Trophoblast cell (in vitro differentiated cells and primary cell): ENCODE results near the gene CTR9.

Experiments used
- DNase-seq, 2 donors: peaks; one replicate each; pipeline ENCODE4 v3.0.0-alpha.2; 2016
- H2AFZ ChIP-seq: 2 replicates; pipeline ENCODE4 v1.6.1; 2013; ENCODE audit warnings: low read length, moderate library complexity, mild to moderate bottlenecking; ENCODE audit not compliant: insufficient read depth, poor library complexity
- H2AK5ac ChIP-seq: 2 replicates; pipeline ENCODE4 v1.6.1; 2013; ENCODE audit warnings: mild to moderate bottlenecking, low read length
- H2BK120ac ChIP-seq: 2 replicates; pipeline ENCODE4 v1.6.1; 2013; ENCODE audit warnings: low read length, mild to moderate bottlenecking, moderate library complexity; ENCODE audit not compliant: insufficient read depth, poor library complexity
- H2BK12ac ChIP-seq: 2 replicates; pipeline ENCODE4 v1.6.1; 2013; ENCODE audit warnings: mild to moderate bottlenecking, low read length, moderate library complexity
- H2BK5ac ChIP-seq: 2 replicates; pipeline ENCODE4 v1.6.1; 2013; ENCODE audit warnings: low read length, low read depth, moderate library complexity, mild to moderate bottlenecking; ENCODE audit not compliant: poor library complexity
- H3K14ac ChIP-seq: 2 replicates; pipeline ENCODE4 v1.6.1; 2013; ENCODE audit warnings: mild to moderate bottlenecking, low read length
- H3K18ac ChIP-seq: 2 replicates; pipeline ENCODE4 v1.6.1; 2013; ENCODE audit warnings: mild to moderate bottlenecking, low read length
- H3K23ac ChIP-seq: 2 replicates; pipeline ENCODE4 v1.6.1; 2013; ENCODE audit warnings: low read length
- H3K27ac ChIP-seq: 2 replicates; pipeline ENCODE4 v1.5.1; 2013; ENCODE audit warnings: low read depth, mild to moderate bottlenecking, inconsistent platforms, low read length, moderate library complexity
- H3K27me3 ChIP-seq: 2 replicates; pipeline ENCODE4 v1.6.1; 2013; ENCODE audit warnings: inconsistent platforms, mild to moderate bottlenecking, low read length, moderate library complexity; ENCODE audit not compliant: insufficient read depth
- H3K36me3 ChIP-seq, 2 experiments: 1 replicate in 1 of 2; 2 replicates in 1 of 2; pipeline ENCODE4 v1.6.1; 2013; ENCODE audit warnings: low read length in 2 of 2, mild to moderate bottlenecking in 2 of 2, moderate library complexity in 1 of 2; ENCODE audit not compliant: insufficient read depth in 2 of 2, control insufficient read depth in 1 of 2
- H3K4ac ChIP-seq: 2 replicates; pipeline ENCODE4 v1.6.1; 2013; ENCODE audit warnings: low read depth, mild to moderate bottlenecking, low read length, moderate library complexity
- H3K4me1 ChIP-seq, 2 experiments: 1 replicate in 1 of 2; 2 replicates in 1 of 2; pipeline ENCODE4 v1.6.1; 2013; ENCODE audit warnings: low read length in 2 of 2, mild to moderate bottlenecking in 2 of 2, moderate library complexity in 1 of 2; ENCODE audit not compliant: insufficient read depth in 2 of 2, control insufficient read depth in 1 of 2
- H3K4me2 ChIP-seq: 2 replicates; pipeline ENCODE4 v1.6.1; 2013; ENCODE audit warnings: inconsistent platforms, mild to moderate bottlenecking, low read length, moderate library complexity
- H3K4me3 ChIP-seq: 2 replicates; pipeline ENCODE4 v1.5.1; 2013; ENCODE audit warnings: mild to moderate bottlenecking, low read depth, low read length, inconsistent platforms
- H3K79me1 ChIP-seq: one replicate; pipeline ENCODE4 v1.6.1; 2013; ENCODE audit warnings: low read length
- H3K79me2 ChIP-seq: 2 replicates; pipeline ENCODE4 v1.6.1; 2013; ENCODE audit warnings: low read length, mild to moderate bottlenecking; ENCODE audit not compliant: control insufficient read depth, insufficient read depth, poor library complexity
- H3K9ac ChIP-seq: 2 replicates; pipeline ENCODE4 v1.6.1; 2013; ENCODE audit warnings: mild to moderate bottlenecking, low read length
- H3K9me3 ChIP-seq: 2 replicates; pipeline ENCODE4 v1.6.1; 2013; ENCODE audit warnings: low read depth, mild to moderate bottlenecking, control low read depth, inconsistent platforms, low read length; ENCODE audit not compliant: insufficient read depth
- H4K12ac ChIP-seq: 2 replicates; pipeline ENCODE4 v1.6.1; 2013; ENCODE audit warnings: low read depth, mild to moderate bottlenecking, low read length, moderate library complexity
- H4K8ac ChIP-seq: 2 replicates; pipeline ENCODE4 v1.6.1; 2013; ENCODE audit warnings: low read depth, mild to moderate bottlenecking, low read length, moderate library complexity
- H4K91ac ChIP-seq: one replicate; pipeline ENCODE4 v1.6.1; 2013; ENCODE audit warnings: low read depth, mild to moderate bottlenecking, low read length, moderate library complexity
- WGBS: extraction: QIAGEN DNeasy Blood & Tissue Kit; methylation state at CpG from one replicate; pipeline ENCODE4 v1.1.7; 2013; ENCODE audit warnings: missing lambda C conversion rate; ENCODE audit not compliant: insufficient read length, insufficient coverage; ENCODE audit errors: extremely low coverage; 5-methylcytosine and 5-hydroxymethylcytosine counted together

Gene CTR9

DNA sequence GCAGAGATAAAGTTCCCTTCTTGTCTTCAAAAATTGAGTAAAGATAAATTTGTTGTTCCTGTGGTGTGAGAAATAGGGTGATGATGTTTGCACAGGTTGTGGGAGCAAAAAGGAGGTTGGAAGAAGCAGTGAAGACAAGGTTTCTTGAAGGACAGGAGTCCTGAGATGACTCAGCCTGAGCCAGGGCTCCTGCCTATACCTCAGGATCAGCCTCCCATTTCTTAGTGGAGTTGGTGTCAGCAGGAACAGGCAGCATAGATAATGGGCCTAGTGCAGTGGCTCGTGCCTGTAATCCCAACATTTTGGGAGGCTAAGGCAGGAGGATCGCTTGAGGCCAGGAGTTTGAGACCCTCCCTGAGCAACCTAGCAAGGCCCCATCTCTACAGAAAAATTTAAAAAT lies 29.0 kb downstream of the CTR9 start:
- no peak overlapping the region for H3K4me2 ChIP-seq
- H3K79me1 ChIP-seq, result peaks cover 12% of the 10 kb centered on the region
- WGBS, result no CpG with 5 or more reads among the region's 2 CpGs

DNA sequence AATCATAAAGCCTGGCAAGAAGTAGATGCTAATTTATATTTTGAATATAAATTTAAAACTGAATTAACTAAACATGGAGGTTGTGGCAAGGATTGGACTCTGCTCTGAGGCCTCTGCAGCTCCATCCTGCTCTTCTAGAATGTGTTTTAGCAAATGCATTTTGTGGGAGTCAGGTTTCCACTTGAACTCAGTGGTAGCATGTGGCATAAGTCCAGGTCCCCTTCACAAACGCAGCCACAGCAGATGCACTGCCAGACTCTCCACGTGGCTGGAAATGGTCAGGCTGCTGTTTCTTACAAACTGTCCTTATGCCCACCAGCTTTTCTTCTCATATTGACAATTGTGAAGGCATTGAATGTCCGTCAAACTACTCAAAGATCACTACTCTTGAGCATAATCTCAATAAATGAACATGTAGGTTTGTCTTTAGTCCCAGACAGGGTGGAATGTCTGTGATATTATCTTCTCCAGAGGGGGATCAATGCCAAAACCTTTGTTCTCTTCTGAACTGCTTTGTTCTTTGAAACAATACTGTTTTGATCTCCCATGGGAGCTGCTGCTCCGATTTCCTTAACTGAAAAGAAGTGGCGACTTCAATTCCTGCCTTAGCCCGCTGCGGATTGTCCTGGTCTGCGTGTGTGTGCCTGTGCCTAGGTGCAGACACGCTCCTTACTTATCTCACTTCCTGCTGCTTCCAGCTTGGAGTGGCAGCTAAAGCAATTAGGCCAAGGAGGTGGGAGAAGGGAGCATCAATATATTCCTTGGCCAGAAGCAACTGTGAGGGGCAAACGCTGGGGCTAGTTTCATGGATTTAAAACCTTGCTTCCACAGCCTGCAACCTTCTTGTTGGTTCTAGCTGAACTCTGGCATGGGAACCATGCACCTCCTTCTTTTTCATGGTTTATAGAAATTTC lies 33.4 kb downstream of the CTR9 start:
- Histone ChIP-seq H3K4me2 (no peak overlapping the region), H2BK12ac (no peak overlapping the region), H2AK5ac (no peak overlapping the region), H4K91ac (no peak overlapping the region), H3K14ac (no peak overlapping the region), H3K4me1 (peaks cover 3 to 18% of the 10 kb centered on the region in 2 experiments), H3K27ac (no peak overlapping the region), H3K9ac (no peak overlapping the region), H3K79me2 (no peaks in the 10 kb centered on the region), H3K4me3 (no peak overlapping the region), H3K4ac (no peak overlapping the region), H3K9me3 (peaks cover 2% of the 10 kb centered on the region), H3K18ac (no peak overlapping the region), H3K27me3 (no peaks in the 10 kb centered on the region), H3K36me3 (peaks cover 0 to 3% of the 10 kb centered on the region in 2 experiments), H3K79me1 (peaks cover 1% of the 10 kb centered on the region), H2BK120ac (no peak overlapping the region), H2AFZ (no peak overlapping the region), H4K8ac (no peak overlapping the region), H3K23ac (no peak overlapping the region), H4K12ac (no peak overlapping the region), H2BK5ac (no peak overlapping the region)
- no CpG with 5 or more reads among the region's 10 CpGs for WGBS
- no peak for DNase-seq

More for the DNA sequence above, 29.0 kb downstream of the CTR9 start:
- Histone ChIP-seq H4K8ac (no peak overlapping the region), H4K91ac (no peak overlapping the region), H2BK5ac (no peak overlapping the region), H3K9ac (no peak overlapping the region), H2AFZ (no peak overlapping the region), H3K27me3 (no peaks in the 10 kb centered on the region), H4K12ac (no peak overlapping the region), H3K4me1 (peaks cover 10 to 25% of the 10 kb centered on the region in 2 experiments), H3K4ac (no peak overlapping the region), H3K9me3 (peaks cover 2% of the 10 kb centered on the region), H3K27ac (no peak overlapping the region), H2AK5ac (no peak overlapping the region), H2BK12ac (peak overlapping the region; percentile 88), H3K14ac (no peak overlapping the region), H3K36me3 (peaks cover 3 to 5% of the 10 kb centered on the region in 2 experiments), H3K18ac (no peak overlapping the region), H3K4me3 (no peak overlapping the region), H3K23ac (no peak overlapping the region), H3K79me2 (no peaks in the 10 kb centered on the region), H2BK120ac (no peak overlapping the region)
- no peak for DNase-seq

DNA sequence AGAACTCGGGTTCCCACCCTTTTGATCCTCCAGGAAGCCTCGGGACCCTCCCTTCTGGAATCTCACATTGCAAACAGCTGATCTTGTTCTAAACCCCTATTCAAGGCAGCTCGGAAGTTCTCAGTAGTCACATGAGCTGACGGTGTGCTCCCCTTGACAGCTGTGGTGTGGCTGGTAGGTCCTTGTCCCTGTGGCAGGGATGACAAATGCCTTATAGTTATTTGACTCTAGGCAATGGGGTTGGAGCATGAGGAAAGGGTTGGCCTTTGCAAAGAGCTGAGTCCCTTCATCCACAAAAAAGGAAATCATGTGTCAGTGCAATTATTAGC lies 34.1 kb downstream of the CTR9 start:
- H3K79me1 ChIP-seq, result no peaks in the 10 kb centered on the region
- no peak overlapping the region for H2BK120ac ChIP-seq
- no CpG with 5 or more reads among the region's 4 CpGs for WGBS
- no peak overlapping the region for H3K18ac ChIP-seq
- no peaks in the 10 kb centered on the region for H3K79me2 ChIP-seq
- H3K27me3 ChIP-seq, result no peaks in the 10 kb centered on the region
- H3K4me1 ChIP-seq, result peaks cover 3 to 16% of the 10 kb centered on the region in 2 experiments
- H3K9ac ChIP-seq, result no peak overlapping the region
- H2AFZ ChIP-seq, result no peak overlapping the region
- no peak overlapping the region for H4K91ac ChIP-seq
- H2AK5ac ChIP-seq, result no peak overlapping the region
- H3K36me3 ChIP-seq, result peaks cover 0 to 2% of the 10 kb centered on the region in 2 experiments
- H3K4me3 ChIP-seq, result no peak overlapping the region
- no peak overlapping the region for H3K4ac ChIP-seq
- no peak overlapping the region for H2BK5ac ChIP-seq
- H4K8ac ChIP-seq, result no peak overlapping the region
- no peak overlapping the region for H3K27ac ChIP-seq
- DNase-seq, result no peak
- peaks cover 2% of the 10 kb centered on the region for H3K9me3 ChIP-seq
- no peak overlapping the region for H2BK12ac ChIP-seq
- H4K12ac ChIP-seq, result no peak overlapping the region
- no peak overlapping the region for H3K14ac ChIP-seq
- no peak overlapping the region for H3K4me2 ChIP-seq
- H3K23ac ChIP-seq, result no peak overlapping the region

DNA sequence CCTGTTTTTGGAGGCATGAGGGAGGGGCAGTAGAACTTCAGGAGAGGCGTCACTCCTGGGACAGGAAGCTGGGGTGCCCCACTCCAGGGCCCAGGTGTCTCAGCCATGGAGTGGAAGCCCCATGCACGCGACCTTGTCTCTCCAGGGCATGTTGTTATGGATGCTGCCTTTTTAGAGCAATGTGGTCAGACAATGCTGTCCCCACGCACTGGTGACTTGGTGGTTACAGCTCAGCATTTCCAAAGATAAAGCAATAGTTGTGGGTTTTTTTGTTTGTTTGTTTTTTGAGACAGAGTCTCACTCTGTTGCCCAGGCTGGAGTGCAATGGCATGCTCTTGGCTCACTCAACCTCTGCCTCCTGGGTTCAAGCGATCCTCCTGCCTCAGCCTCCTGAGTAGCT lies 35.4 kb downstream of the CTR9 start:
- Histone ChIP-seq H3K23ac (no peak overlapping the region), H2BK5ac (no peak overlapping the region), H3K9ac (no peak overlapping the region), H3K79me2 (no peaks in the 10 kb centered on the region), H2BK120ac (no peak overlapping the region), H3K4me3 (peak overlapping the region; percentile 6), H2AFZ (no peak overlapping the region), H3K9me3 (peaks cover 2% of the 10 kb centered on the region), H2BK12ac (no peak overlapping the region), H3K36me3 (no peaks in the 10 kb centered on the region), H3K4me1 (peaks cover 3 to 12% of the 10 kb centered on the region in 2 experiments), H2AK5ac (peak overlapping the region; percentile 35), H3K18ac (no peak overlapping the region), H3K4ac (no peak overlapping the region), H3K27me3 (no peaks in the 10 kb centered on the region), H3K27ac (no peak overlapping the region), H4K8ac (no peak overlapping the region), H3K14ac (no peak overlapping the region), H3K4me2 (no peak overlapping the region), H4K91ac (no peak overlapping the region), H3K79me1 (no peaks in the 10 kb centered on the region), H4K12ac (no peak overlapping the region)
- no peak for DNase-seq
- WGBS, result no CpG with 5 or more reads among the region's 5 CpGs
